ENCODE results near the gene DSN1.
A peak's percentile ranks its signal among the peaks of the same experiment; 100 is the strongest.

Gene DSN1

DNA sequence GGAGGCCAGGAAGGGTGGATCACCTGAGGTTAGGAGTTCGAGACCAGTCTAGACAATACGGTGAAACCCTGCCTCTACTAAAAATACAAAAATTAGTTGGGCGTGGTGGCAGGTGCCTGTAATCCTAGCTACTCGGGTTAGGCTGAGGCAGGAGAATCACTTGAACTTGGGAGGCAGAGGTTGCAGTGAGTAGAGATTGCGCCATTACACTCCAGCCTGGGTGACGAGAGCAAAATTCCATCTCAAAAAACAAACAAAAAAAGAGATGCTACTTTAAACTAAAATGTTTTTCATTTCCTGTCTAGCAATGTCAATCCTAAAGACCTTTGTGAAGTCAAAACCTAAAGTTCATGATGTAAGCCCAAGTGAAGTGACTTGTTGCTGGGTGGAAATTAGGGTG is 12.9 kb downstream of the DSN1 start:
- peaks cover 29% of the 10 kb centered on the region for H3K36me3 Mint-ChIP-seq (ENCODE audit: low read depth)
- peak overlapping the region; percentile 43 for H3K27ac Mint-ChIP-seq
- H3K4me3 Mint-ChIP-seq, result no peak overlapping the region

DNA sequence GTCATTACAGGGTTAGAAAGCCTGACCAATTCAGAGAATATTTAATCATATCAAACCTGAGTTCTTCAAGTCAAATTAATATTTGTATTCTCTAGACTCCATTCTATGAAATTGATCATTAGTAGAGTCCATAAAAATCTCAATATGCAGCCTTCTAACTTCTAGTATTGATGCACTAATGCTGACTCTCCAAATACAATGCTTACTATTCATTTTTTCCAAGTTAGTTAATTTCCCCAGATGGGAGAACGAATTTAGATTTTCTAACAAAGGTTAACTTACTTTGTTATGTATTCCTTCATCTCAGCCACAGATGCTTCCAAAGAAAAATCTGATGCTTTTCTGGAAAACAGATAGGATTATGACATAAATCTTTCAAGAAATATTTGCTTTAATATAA is 15.3 kb downstream of the DSN1 start:
- H3K4me3 Mint-ChIP-seq, result no peak overlapping the region
- no peaks in the 10 kb centered on the region for H3K9me3 Mint-ChIP-seq
- H3K27ac Mint-ChIP-seq, result no peak overlapping the region
- H3K36me3 Mint-ChIP-seq (ENCODE audit: low read depth), result peaks cover 38% of the 10 kb centered on the region
- H3K4me1 Mint-ChIP-seq (ENCODE audit: low read depth), result peaks cover 14% of the 10 kb centered on the region
- no peak for DNase-seq (ENCODE audit: low spot score)
- no peaks in the 10 kb centered on the region for H3K27me3 Mint-ChIP-seq (ENCODE audit: low read depth)

More for the DNA sequence above, 12.9 kb downstream of the DSN1 start:
- DNase-seq (ENCODE audit: low spot score), result no peak
- Mint-ChIP-seq H3K9me3 (no peaks in the 10 kb centered on the region), H3K4me1 (ENCODE audit: low read depth) (peaks cover 14% of the 10 kb centered on the region), H3K27me3 (ENCODE audit: low read depth) (no peaks in the 10 kb centered on the region)

DNA sequence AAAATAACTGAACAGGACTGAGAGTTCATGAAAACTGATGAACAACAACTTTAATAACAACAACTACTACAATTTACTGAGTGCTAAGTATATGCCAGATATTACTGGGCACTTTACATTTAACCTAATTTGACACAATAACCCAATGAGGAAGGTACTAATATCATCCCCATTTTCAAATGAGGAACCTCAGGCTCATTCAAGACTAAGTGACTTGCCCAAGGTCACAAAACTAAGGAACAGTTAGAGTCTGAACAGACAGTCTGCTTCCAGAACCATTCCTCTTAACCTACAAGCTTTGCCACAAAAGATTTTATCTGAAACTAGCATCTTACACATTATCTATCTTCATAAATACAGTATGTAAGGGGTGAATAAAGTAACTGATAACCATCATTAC is 17.1 kb downstream of the DSN1 start:
- peaks cover 44% of the 10 kb centered on the region for H3K36me3 Mint-ChIP-seq (ENCODE audit: low read depth)
- H3K27me3 Mint-ChIP-seq (ENCODE audit: low read depth), result no peaks in the 10 kb centered on the region
- no peak for DNase-seq (ENCODE audit: low spot score)
- H3K9me3 Mint-ChIP-seq, result no peaks in the 10 kb centered on the region
- peaks cover 14% of the 10 kb centered on the region for H3K4me1 Mint-ChIP-seq (ENCODE audit: low read depth)
- no peak overlapping the region for H3K27ac Mint-ChIP-seq
- no peak overlapping the region for H3K4me3 Mint-ChIP-seq

DNA sequence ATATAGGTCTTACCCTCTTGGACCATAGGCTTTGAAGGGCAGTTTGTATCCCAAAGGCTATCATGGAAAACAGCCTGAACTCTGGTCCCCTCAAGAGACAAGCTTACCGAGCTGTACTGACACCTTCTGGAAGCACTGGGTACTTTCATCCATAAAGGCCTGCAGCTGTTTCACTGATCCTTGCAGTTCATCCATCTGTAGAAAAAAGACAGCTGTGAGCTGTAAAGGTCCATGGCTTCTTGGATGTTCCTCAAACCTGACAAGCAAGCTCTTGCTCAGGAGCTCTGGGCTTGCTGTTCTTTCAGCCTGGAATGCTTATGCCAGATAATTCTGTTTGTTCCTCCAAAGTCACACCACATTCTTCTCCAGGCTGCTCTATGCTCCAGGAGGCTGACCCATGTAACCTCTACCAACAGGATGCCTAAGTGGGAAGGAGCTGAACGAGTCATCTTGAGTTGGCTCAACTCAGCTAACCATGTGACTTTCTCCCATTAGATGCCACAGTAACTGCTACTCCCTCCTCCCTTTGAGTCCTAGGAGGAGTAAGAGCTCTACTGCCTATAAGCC is 18.8 kb downstream of the DSN1 start:
- H3K4me3 Mint-ChIP-seq, result no peak overlapping the region
- no peak for DNase-seq (ENCODE audit: low spot score)
- H3K36me3 Mint-ChIP-seq (ENCODE audit: low read depth), result peaks cover 39% of the 10 kb centered on the region

DNA sequence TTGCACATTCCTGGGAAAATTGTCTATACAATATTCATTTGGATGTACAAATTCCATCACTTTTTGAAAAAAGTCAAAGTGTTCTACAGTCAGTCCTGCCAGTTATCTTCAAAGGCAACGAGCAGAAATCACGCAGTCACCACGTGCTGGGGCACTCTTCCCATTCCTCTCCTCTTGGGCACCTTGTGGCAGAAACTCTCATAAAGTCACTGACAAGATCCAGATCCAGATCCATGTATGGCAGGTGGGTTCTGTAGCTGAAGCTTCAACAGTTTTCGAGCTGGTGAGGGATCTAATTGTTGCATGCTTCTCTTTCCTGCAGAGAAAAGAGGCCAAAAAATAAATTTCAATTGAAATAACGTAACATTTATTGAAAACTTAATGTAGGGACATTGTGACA is 21.0 kb downstream of the DSN1 start:
- Mint-ChIP-seq H3K4me1 (ENCODE audit: low read depth) (peaks cover 2% of the 10 kb centered on the region), H3K36me3 (ENCODE audit: low read depth) (peaks cover 36% of the 10 kb centered on the region), H3K9me3 (no peaks in the 10 kb centered on the region), H3K27me3 (ENCODE audit: low read depth) (no peaks in the 10 kb centered on the region), H3K4me3 (no peak overlapping the region), H3K27ac (no peak overlapping the region)
- DNase-seq (ENCODE audit: low spot score), result no peak

More for the DNA sequence above, 18.8 kb downstream of the DSN1 start:
- Mint-ChIP-seq H3K27me3 (ENCODE audit: low read depth) (no peaks in the 10 kb centered on the region), H3K27ac (no peak overlapping the region), H3K9me3 (no peaks in the 10 kb centered on the region), H3K4me1 (ENCODE audit: low read depth) (peaks cover 6% of the 10 kb centered on the region)

DNA sequence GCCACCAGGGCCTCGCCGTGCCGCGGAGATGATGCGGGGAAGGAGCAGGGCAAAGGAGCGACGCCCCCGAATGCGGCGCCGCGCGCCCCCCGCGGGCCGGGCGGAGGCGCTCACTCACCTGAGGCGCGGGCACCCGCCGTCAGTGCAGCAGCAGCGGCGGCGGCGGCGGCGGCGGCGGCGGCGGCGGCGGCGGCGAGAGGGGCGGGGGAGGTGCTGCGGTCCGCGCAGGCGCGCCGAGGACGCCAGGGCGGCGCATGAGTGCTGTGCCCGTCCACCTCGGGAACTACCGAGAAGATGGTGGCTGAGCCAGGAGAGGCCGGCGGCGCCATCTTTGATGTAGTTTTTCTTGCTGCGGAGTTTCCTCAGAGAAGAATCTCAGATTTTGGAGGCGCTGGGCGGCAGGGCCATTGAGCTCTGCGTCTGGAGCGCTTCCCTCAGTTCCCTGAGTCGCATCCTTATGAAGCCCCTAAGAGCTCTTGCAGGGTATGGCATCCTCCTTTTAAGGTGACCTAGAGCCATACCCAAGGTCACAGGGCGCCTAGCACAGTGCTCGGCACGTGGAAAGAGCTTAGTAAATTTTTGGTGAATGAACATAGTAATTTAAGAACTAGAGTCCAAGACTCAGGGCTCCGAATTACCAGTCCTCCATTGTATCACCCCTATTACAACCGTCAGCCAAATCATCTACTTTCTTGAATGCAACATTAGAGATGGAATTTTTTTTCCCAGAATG is 27.5 kb downstream of the DSN1 start, which contains the start of gene NDRG3:
Gene NDRG3 (minus strand): TSS at position 164 of the 733 bp plus-strand sequence. CDS start 24,355 bp downstream, outside the sequence.
- Mint-ChIP-seq H3K4me1 (ENCODE audit: low read depth) (peaks cover 16% of the 10 kb centered on the region), H3K9me3 (no peaks in the 10 kb centered on the region), H3K27me3 (ENCODE audit: low read depth) (no peaks in the 10 kb centered on the region), H3K27ac (peak within 1 kb of the TSS; percentile 73), H3K4me3 (peak within 1 kb of the TSS; percentile 88), H3K36me3 (ENCODE audit: low read depth) (peaks cover 6% of the 10 kb centered on the region)
- DNase-seq (ENCODE audit: low spot score), result peak; percentile 90

DNA sequence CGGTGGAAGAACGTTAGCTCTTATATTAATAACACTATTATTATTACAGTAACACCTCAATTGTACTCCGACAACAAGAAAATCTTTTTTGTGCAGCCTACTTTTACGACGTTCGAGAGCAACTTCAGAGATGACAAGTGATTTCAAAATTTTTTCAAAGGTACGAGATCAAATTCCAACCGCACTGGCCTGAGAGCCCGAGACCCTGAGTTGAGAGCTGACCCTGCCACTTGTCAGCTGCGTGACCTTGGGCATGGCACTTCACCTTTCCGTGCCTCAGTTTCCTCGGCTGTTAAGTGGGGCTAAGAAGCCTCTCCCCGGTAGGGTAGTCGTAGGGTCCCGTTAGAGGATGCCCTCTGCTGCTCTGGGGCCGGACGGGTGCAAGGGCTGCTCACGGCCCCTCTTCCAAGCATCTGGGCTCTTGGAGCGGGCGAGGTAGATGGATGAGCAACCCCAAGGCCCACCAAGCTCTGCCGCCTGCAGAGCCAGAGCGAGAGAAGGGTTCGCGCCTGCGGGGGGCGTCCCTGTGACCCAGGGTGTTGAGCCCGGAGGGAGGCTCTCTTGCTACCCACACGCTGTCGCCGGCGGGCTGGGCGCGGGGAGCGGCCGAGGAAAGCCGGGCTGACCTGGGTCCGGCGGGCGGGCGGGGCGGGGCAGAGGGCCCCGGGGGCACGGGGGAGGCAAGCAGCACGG is 28.2 kb downstream of the DSN1 start:
- Mint-ChIP-seq H3K27ac (peak overlapping the region; percentile 50), H3K27me3 (ENCODE audit: low read depth) (no peaks in the 10 kb centered on the region), H3K36me3 (ENCODE audit: low read depth) (no peaks in the 10 kb centered on the region), H3K9me3 (no peaks in the 10 kb centered on the region), H3K4me3 (peak overlapping the region; percentile 86), H3K4me1 (ENCODE audit: low read depth) (peaks cover 17% of the 10 kb centered on the region)
- no peak for DNase-seq (ENCODE audit: low spot score)

DNA sequence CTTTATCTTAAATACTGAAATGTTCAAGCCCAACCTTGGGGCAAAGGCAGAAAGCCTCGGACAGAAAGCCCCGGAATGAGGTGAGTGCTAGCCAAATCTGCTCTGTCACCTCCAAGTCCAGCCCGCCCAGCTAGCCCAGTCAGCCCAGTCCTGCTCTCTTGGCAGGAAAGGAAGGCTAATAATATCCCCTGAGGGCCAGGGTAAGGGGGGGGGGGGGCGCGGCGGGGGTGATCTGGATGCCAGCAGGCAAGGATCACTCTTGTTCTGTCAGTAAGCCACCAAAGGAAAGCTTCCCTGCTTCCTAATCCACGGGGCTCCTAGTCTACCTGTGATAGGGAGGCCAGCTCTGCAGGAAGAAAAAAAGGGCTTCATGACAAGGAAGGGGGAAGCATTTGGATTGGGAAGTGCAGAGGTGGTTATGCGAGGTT is 28.8 kb downstream of the DSN1 start:
- H3K4me3 Mint-ChIP-seq, result peak overlapping the region; percentile 86
- no peaks in the 10 kb centered on the region for H3K9me3 Mint-ChIP-seq
- no peak for DNase-seq (ENCODE audit: low spot score)
- H3K4me1 Mint-ChIP-seq (ENCODE audit: low read depth), result peaks cover 17% of the 10 kb centered on the region
- H3K27me3 Mint-ChIP-seq (ENCODE audit: low read depth), result no peaks in the 10 kb centered on the region
- H3K36me3 Mint-ChIP-seq (ENCODE audit: low read depth), result no peaks in the 10 kb centered on the region
- H3K27ac Mint-ChIP-seq, result peak overlapping the region; percentile 28

DNA sequence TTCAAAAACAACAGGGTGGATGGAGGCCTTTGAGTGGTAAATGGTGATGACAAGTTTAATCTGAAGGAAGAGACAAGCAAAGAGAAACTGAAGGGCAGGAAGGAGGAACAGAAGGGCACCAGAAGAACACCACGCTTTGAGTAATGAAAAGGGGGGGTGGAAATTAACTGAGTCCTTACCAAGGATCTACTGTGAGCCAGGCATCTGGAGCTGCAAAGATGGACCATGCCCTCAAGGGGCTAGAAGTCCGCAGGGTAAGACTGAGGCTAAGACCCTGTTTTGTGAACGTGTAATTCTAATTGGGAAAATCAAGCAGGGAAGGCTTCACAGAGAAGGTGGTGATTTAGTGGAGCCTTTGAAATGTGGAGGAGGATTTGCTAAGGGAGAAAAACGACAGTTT is 29.3 kb downstream of the DSN1 start:
- H3K4me1 Mint-ChIP-seq (ENCODE audit: low read depth), result peaks cover 17% of the 10 kb centered on the region
- no peak for DNase-seq (ENCODE audit: low spot score)
- no peak overlapping the region for H3K27ac Mint-ChIP-seq
- no peaks in the 10 kb centered on the region for H3K9me3 Mint-ChIP-seq
- no peaks in the 10 kb centered on the region for H3K27me3 Mint-ChIP-seq (ENCODE audit: low read depth)
- H3K4me3 Mint-ChIP-seq, result peak overlapping the region; percentile 67
- H3K36me3 Mint-ChIP-seq (ENCODE audit: low read depth), result no peaks in the 10 kb centered on the region

DNA sequence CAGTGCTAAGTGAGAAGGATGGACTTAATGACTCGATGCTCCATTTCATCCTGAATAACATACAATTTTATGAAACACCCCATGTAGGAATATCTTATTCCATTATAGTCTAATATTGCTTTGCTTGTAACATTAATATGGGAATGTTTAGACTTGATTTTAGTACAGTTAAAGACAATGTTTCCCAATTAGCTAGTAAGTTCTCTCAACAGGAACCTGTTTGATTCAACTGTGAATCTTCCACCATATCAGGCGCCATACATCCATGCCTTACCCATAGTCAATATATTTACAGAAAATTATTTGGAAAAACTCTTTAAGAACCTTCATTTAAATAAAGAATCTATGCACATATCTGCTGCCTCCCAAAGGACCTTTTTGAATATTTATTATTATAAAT is 31.0 kb downstream of the DSN1 start:
- H3K27me3 Mint-ChIP-seq (ENCODE audit: low read depth), result no peaks in the 10 kb centered on the region
- H3K4me3 Mint-ChIP-seq, result no peak overlapping the region
- H3K27ac Mint-ChIP-seq, result no peak overlapping the region
- peaks cover 17% of the 10 kb centered on the region for H3K4me1 Mint-ChIP-seq (ENCODE audit: low read depth)
- DNase-seq (ENCODE audit: low spot score), result no peak
- H3K36me3 Mint-ChIP-seq (ENCODE audit: low read depth), result no peaks in the 10 kb centered on the region
- no peaks in the 10 kb centered on the region for H3K9me3 Mint-ChIP-seq

DNA sequence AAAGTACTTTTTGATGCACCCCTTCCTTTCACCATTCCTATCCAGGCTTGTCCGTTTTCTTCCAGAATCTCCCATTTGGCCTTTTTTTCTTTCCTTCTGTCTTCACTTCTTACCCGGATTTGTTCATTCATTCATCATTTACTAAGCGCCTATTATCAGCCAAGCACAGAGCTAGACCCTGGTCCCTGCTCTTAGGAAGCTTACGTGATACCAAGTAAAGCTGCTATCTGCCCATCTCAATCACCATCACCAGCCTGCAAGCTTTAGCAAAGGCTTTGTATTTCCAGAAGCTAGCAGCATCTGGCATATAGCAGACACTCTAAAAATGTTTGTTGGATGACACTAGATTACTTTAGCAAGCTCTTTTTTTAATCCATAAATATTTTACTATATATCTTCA is 32.5 kb downstream of the DSN1 start:
- DNase-seq (ENCODE audit: low spot score), result no peak
- Mint-ChIP-seq H3K4me3 (no peak overlapping the region), H3K27ac (no peak overlapping the region), H3K27me3 (ENCODE audit: low read depth) (no peaks in the 10 kb centered on the region), H3K36me3 (ENCODE audit: low read depth) (no peaks in the 10 kb centered on the region), H3K4me1 (ENCODE audit: low read depth) (peaks cover 16% of the 10 kb centered on the region), H3K9me3 (no peaks in the 10 kb centered on the region)

DNA sequence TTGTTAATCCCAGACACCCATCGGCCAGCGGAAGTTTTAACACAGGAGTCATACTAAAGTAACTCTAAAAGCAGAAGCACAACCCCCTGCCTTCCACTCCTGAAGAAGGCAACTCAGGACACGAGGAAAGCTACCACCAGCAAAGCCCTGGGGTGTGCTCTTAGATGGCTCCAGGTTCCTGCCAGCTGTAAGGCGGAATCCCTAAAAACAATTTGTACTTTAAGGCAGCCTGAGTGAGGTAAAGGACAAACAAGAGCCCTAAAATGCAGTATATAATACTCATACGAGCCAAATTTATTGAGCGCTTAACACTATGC is 36.4 kb downstream of the DSN1 start:
- H3K27me3 Mint-ChIP-seq (ENCODE audit: low read depth), result no peaks in the 10 kb centered on the region
- no peaks in the 10 kb centered on the region for H3K9me3 Mint-ChIP-seq
- peaks cover 30% of the 10 kb centered on the region for H3K4me1 Mint-ChIP-seq (ENCODE audit: low read depth)
- H3K27ac Mint-ChIP-seq, result no peak overlapping the region
- H3K36me3 Mint-ChIP-seq (ENCODE audit: low read depth), result no peaks in the 10 kb centered on the region
- H3K4me3 Mint-ChIP-seq, result no peak overlapping the region
- no peak for DNase-seq (ENCODE audit: low spot score)

DNA sequence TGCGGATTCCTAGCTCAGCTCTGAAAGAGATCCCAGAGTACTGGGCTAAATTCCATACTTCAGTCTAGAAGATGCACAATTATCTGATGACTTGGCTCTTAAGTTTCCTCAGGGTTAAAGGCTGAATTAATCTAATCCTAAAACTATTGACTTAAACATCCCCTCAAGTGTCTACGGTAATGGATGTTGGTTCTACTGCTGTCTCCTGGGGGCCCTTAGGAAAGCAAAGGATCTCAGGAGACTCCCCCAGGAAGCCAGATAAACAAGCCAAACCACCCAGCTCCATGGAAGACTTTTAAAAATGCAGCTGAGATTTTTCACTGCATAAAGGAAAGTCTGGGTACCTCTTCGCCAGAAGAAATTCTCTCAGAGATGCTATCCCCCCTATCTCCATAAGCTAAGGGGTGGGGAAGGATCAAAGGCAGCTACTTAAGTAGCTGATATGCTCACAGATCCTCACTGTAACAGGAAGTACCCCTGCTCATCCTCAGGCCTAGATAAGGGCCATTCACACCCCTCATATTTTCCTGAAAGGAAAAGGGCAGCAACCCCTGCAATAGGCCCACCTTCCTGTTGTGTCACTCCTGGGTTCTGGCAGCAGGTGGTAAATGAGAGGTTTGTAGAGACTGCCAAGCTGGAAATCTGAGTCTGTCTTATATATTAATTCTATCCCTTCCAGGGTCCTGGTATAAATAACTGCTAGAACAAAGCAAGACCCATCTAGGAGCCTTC is 36.9 kb downstream of the DSN1 start:
- no peaks in the 10 kb centered on the region for H3K9me3 Mint-ChIP-seq
- H3K36me3 Mint-ChIP-seq (ENCODE audit: low read depth), result no peaks in the 10 kb centered on the region
- H3K27ac Mint-ChIP-seq, result no peak overlapping the region
- H3K4me1 Mint-ChIP-seq (ENCODE audit: low read depth), result peaks cover 30% of the 10 kb centered on the region
- no peak for DNase-seq (ENCODE audit: low spot score)
- no peaks in the 10 kb centered on the region for H3K27me3 Mint-ChIP-seq (ENCODE audit: low read depth)
- no peak overlapping the region for H3K4me3 Mint-ChIP-seq

DNA sequence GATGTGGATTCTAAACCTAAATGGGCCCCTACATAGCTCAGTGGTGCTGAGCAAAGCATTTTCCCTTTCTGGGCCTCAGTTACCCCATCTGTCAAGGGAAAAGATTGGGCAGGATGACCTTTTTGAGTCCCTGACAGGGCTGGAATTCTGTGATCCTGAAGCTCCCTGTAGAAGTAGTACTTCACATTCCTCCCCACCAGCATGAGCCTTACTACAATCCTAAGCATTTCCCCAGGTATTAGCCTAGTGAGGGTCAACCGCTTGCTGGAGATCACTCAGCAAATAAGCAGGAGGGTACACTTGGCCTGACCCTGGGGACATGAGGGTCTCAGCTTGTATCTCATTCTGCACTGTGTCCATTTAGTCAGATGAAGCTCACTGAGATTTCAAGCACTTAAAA is 41.1 kb downstream of the DSN1 start:
- no peaks in the 10 kb centered on the region for H3K9me3 Mint-ChIP-seq
- no peak for DNase-seq (ENCODE audit: low spot score)
- peaks cover 40% of the 10 kb centered on the region for H3K4me1 Mint-ChIP-seq (ENCODE audit: low read depth)
- H3K27me3 Mint-ChIP-seq (ENCODE audit: low read depth), result no peaks in the 10 kb centered on the region
- no peak overlapping the region for H3K4me3 Mint-ChIP-seq
- H3K36me3 Mint-ChIP-seq (ENCODE audit: low read depth), result peaks cover 2% of the 10 kb centered on the region
- no peak overlapping the region for H3K27ac Mint-ChIP-seq

Data from T-helper 2 cell treated with Interferon-gamma antibody and Interleukin-4, amounts not matched to agents 5 μg/mL and 100 μg/mL, for 36 hours (primary cell).